GM23338 (cell line): Measurements from ENCODE around the gene CAMTA1. TPM values are rescaled to one million over a fixed set of nuclear protein-coding genes. Genes with fewer than 3 reads are reported as not detected.

Source experiments
- ATAC-seq: fragments of 200-7000 bp; cut with Tn5 transposase; 3 replicates; pipeline ENCODE4 v1.9.1; 2020
- DNase-seq: peaks from one replicate; pipeline ENCODE4 v3.0.0-alpha.2; 2015; ENCODE audit warnings: low spot score
- H2AFZ ChIP-seq: fragments of 200-600 bp; sonication (generic); 2 replicates; pipeline ENCODE4 v1.8.0; 2016; ENCODE audit warnings: antibody characterized with exemption, mild to moderate bottlenecking, moderate library complexity
- H3F3A ChIP-seq: fragments of 200-600 bp; sonication (generic); replicated peaks from 2 replicates; pipeline ENCODE4 v1.8.0; 2017; ENCODE audit warnings: antibody characterized with exemption, mixed run types, low read depth
- H3K27ac ChIP-seq: fragments of 200-600 bp; sonication (generic); 2 replicates; pipeline ENCODE4 v1.6.1; 2016; ENCODE audit warnings: low read depth
- H3K27me3 ChIP-seq: fragments of 200-600 bp; sonication (generic); 2 replicates; pipeline ENCODE4 v1.8.0; 2016; ENCODE audit warnings: mild to moderate bottlenecking, mixed run types, moderate library complexity; ENCODE audit not compliant: insufficient read depth
- H3K36me3 ChIP-seq: fragments of 200-600 bp; sonication (generic); 2 replicates; pipeline ENCODE4 v1.8.0; 2016; ENCODE audit warnings: mild to moderate bottlenecking; ENCODE audit not compliant: insufficient read depth
- H3K4me1 ChIP-seq: fragments of 200-600 bp; sonication (generic); 2 replicates; pipeline ENCODE4 v1.8.0; 2016; ENCODE audit warnings: mild to moderate bottlenecking, moderate library complexity; ENCODE audit not compliant: insufficient read depth
- H3K4me2 ChIP-seq: fragments of 200-600 bp; sonication (generic); 2 replicates; pipeline ENCODE4 v1.7.1; 2017; ENCODE audit warnings: mixed run types
- H3K4me3 ChIP-seq: fragments of 200-600 bp; sonication (generic); 2 replicates; pipeline ENCODE4 v1.6.1; 2016; ENCODE audit warnings: mixed run types
- H3K79me2 ChIP-seq: fragments of 200-600 bp; sonication (generic); replicated peaks from 2 replicates; pipeline ENCODE4 v1.8.0; 2017; ENCODE audit warnings: mild to moderate bottlenecking; ENCODE audit not compliant: insufficient read depth
- H3K9me2 ChIP-seq: fragments of 200-600 bp; sonication (generic); 2 replicates; pipeline ENCODE4 v1.8.0; 2017; ENCODE audit not compliant: insufficient read depth
- H4K20me1 ChIP-seq: fragments of 200-600 bp; sonication (generic); replicated peaks from 2 replicates; pipeline ENCODE4 v1.8.0; 2017; ENCODE audit warnings: mild to moderate bottlenecking; ENCODE audit not compliant: insufficient read depth
- H3K27ac Mint-ChIP-seq: 2 replicates; pipeline ENCODE4 v1.8.0; 2020; ENCODE audit warnings: inconsistent platforms, mild to moderate bottlenecking, moderate library complexity, mixed read lengths
- H3K27me3 Mint-ChIP-seq: 3 replicates; pipeline ENCODE4 v1.8.0; 2022; ENCODE audit warnings: low read depth, mild to moderate bottlenecking, moderate library complexity, mixed read lengths, inconsistent platforms; ENCODE audit not compliant: insufficient read depth, poor library complexity
- H3K36me3 Mint-ChIP-seq: 3 replicates; pipeline ENCODE4 v1.8.0; 2021; ENCODE audit warnings: low read depth, mild to moderate bottlenecking, inconsistent platforms, moderate library complexity, mixed read lengths
- H3K4me1 Mint-ChIP-seq: 3 replicates; pipeline ENCODE4 v1.8.0; 2020; ENCODE audit warnings: mild to moderate bottlenecking, inconsistent platforms, mixed read lengths
- H3K4me3 Mint-ChIP-seq: 3 replicates; pipeline ENCODE4 v1.8.0; 2021; ENCODE audit warnings: moderate library complexity, mild to moderate bottlenecking, inconsistent platforms, mixed read lengths
- H3K9me3 Mint-ChIP-seq: 3 replicates; pipeline ENCODE4 v1.8.0; 2020; ENCODE audit warnings: moderate library complexity, mild to moderate bottlenecking, inconsistent platforms, mixed read lengths
- CREB1 ChIP-seq: fragments of 250-450 bp; sonication (Bioruptor Pico); IDR thresholded peaks from 2 replicates; pipeline ENCODE4 v1.5.0; 2020; ENCODE audit warnings: low read depth, mild to moderate bottlenecking, moderate library complexity
- CTCF ChIP-seq, 2 experiments: fragments of 200-600 bp in 1 of 2; sonication (generic) in 1 of 2; conservative IDR thresholded peaks; 2 replicates each; pipeline versions ENCODE4 v1.5.1 to v1.6.1; 2016 to 2017; ENCODE audit warnings: antibody characterized with exemption in 2 of 2, low read depth in 2 of 2, mild to moderate bottlenecking in 2 of 2, moderate library complexity in 1 of 2
- ETS1 ChIP-seq: IDR thresholded peaks from 2 replicates; pipeline ENCODE4 v1.6.1; 2016; ENCODE audit warnings: antibody characterized with exemption
- EZH2 ChIP-seq: fragments of 200-600 bp; sonication (generic); IDR thresholded peaks from one replicate; pipeline ENCODE4 v1.8.0; 2017; ENCODE audit warnings: antibody characterized with exemption, mild to moderate bottlenecking, low read depth; ENCODE audit not compliant: unreplicated experiment
- EZH2phosphoT487 ChIP-seq: fragments of 200-600 bp; sonication (generic); IDR thresholded peaks from one replicate; pipeline ENCODE4 v1.8.1; 2018; ENCODE audit warnings: antibody characterized with exemption; ENCODE audit not compliant: unreplicated experiment
- JUNB ChIP-seq: IDR thresholded peaks from one replicate; pipeline ENCODE4 v1.6.1; 2016; ENCODE audit warnings: antibody characterized with exemption; ENCODE audit not compliant: unreplicated experiment
- NANOG ChIP-seq: IDR thresholded peaks from 2 replicates; pipeline ENCODE4 v1.6.1; 2016; ENCODE audit warnings: antibody characterized with exemption, borderline replicate concordance
- POLR2AphosphoS5 ChIP-seq: IDR thresholded peaks from 2 replicates; pipeline ENCODE4 v1.6.1; 2016; ENCODE audit warnings: antibody characterized with exemption, low read depth
- REST ChIP-seq: IDR thresholded peaks from one replicate; pipeline ENCODE4 v1.6.1; 2018; ENCODE audit warnings: antibody characterized with exemption; ENCODE audit not compliant: unreplicated experiment
- STAT1 ChIP-seq: IDR thresholded peaks from one replicate; pipeline ENCODE4 v1.6.1; 2016; ENCODE audit warnings: antibody characterized with exemption; ENCODE audit not compliant: unreplicated experiment
- ZNF114 ChIP-seq: fragments of 250-450 bp; sonication (Bioruptor Pico); IDR thresholded peaks from 2 replicates; pipeline ENCODE4 v1.5.0; 2020; ENCODE audit warnings: mild to moderate bottlenecking, moderate library complexity
- ZNF331 ChIP-seq: fragments of 250-450 bp; sonication (Bioruptor Pico); IDR thresholded peaks from 2 replicates; pipeline ENCODE4 v1.5.0; 2020; ENCODE audit warnings: low read depth, mild to moderate bottlenecking, moderate library complexity
- ZNF462 ChIP-seq: fragments of 250-450 bp; sonication (Bioruptor Pico); IDR thresholded peaks from 2 replicates; pipeline ENCODE4 v1.5.0; 2020; ENCODE audit warnings: mild to moderate bottlenecking, moderate library complexity
- polyA plus RNA-seq: library from polyadenylated mRNA; unstranded; fragments of >200 nt; fragmentation: Nextera tagmentation; extraction: Ambion mirVana; gene quantifications from 2 replicates; pipeline ENCODE4 v1.2.1, GENCODE V29; 2016
- total RNA-seq: library from RNA; depleted of rRNA; stranded (reverse); fragments of >200 nt; shearing (Covaris generic); gene quantifications from 2 replicates; pipeline ENCODE4 v1.2.3, GENCODE V29; 2014

The CAMTA1 gene
- total and polyA plus RNA-seq, 2 experiments from 2014 or later: 115 to 519 TPM

- TF ChIP-seq ETS1 (no peak), REST (no peak), EZH2 (no peak), JUNB (no peak), CTCF (conservative IDR thresholded peaks at IDR 0.05; ENCODE audit: low read depth in 2 of 2) (no peak), POLR2AphosphoS5 (no peak), STAT1 (no peak), ZNF331 (CRISPR knock-in tag) (no peak), EZH2phosphoT487 (no peak), ZNF114 (CRISPR knock-in tag) (no peak), NANOG (no peak), ZNF462 (no peak), CREB1 (CRISPR knock-in tag) (no peak)
- H4K20me1 ChIP-seq: no peaks in the 10 kb centered on the region
- no peaks in the 10 kb centered on the region for H3K4me1 ChIP-seq
- H3K9me2 ChIP-seq: peaks cover 20% of the 10 kb centered on the region; the same call in 1 of the 2 replicates
- no peaks in the 10 kb centered on the region for H3K4me1 Mint-ChIP-seq
- H3K4me3 ChIP-seq: no peak overlapping the region
- H3K9me3 Mint-ChIP-seq: no peaks in the 10 kb centered on the region
- no peak overlapping the region for H3K4me2 ChIP-seq
- no peak overlapping the region for H2AFZ ChIP-seq
- no peak for DNase-seq
- peaks cover 2% of the 10 kb centered on the region for H3K27me3 Mint-ChIP-seq
- no peaks in the 10 kb centered on the region for H3K79me2 ChIP-seq
- ATAC-seq: no peak
- H3K4me3 Mint-ChIP-seq: no peak overlapping the region
- no peak overlapping the region for H3K27ac ChIP-seq
- no peaks in the 10 kb centered on the region for H3K36me3 ChIP-seq
- H3K27me3 ChIP-seq: no peaks in the 10 kb centered on the region
- no peaks in the 10 kb centered on the region for H3K36me3 Mint-ChIP-seq
- H3K27ac Mint-ChIP-seq: no peak overlapping the region
- no peaks in the 10 kb centered on the region for H3F3A ChIP-seq
Measured at GRCh38 chr1:7358425-7358824, 573.2 kb downstream of the CAMTA1 start.
